OCI-LY7 (cell line): Measurements from ENCODE around the gene NFIA. TPM values are rescaled to one million over a fixed set of nuclear protein-coding genes. Genes with fewer than 3 reads are reported as not detected.

Source experiments
- BruUV-seq: library from RNA; stranded (reverse); fragments of 400-500 nt; replicated peaks from 2 replicates; lab custom pipeline; 2021; lab: Mats Ljungman, UMichigan
- CTCF ChIA-PET: fragments of 300-600 bp; sonication (Branson Sonifier 250); formaldehyde crosslinking; loops from one replicate; lab custom pipeline; 2022; ENCODE audit warnings: antibody characterized with exemption; ENCODE audit not compliant: unreplicated experiment; lab: Charles Lee
- POLR2A ChIA-PET: fragments of 300-600 bp; sonication (Branson Sonifier 250); formaldehyde crosslinking; loops from one replicate; lab custom pipeline; 2022; ENCODE audit warnings: antibody characterized with exemption; lab: Charles Lee
- DNase-seq: peaks from one replicate; pipeline ENCODE4 v3.0.0-alpha.2; 2015; ENCODE audit warnings: low spot score
- H2AFZ ChIP-seq: fragments of 200-600 bp; sonication (generic), shearing (Covaris generic); 2 replicates; pipeline ENCODE4 v1.6.1; 2014; ENCODE audit warnings: mild to moderate bottlenecking, antibody characterized with exemption, low read length, moderate library complexity
- H3K27ac ChIP-seq: fragments of 200-600 bp; sonication (generic); 2 replicates; pipeline ENCODE4 v1.5.1; 2014; ENCODE audit warnings: mixed run types, low read depth, mild to moderate bottlenecking, moderate library complexity, low read length, inconsistent platforms; ENCODE audit not compliant: poor library complexity, severe bottlenecking
- H3K36me3 ChIP-seq: fragments of 200-600 bp; sonication (generic); 2 replicates; pipeline ENCODE4 v1.6.1; 2014; ENCODE audit warnings: mild to moderate bottlenecking, antibody characterized with exemption, low read length, moderate library complexity, mixed read lengths; ENCODE audit not compliant: insufficient read depth
- H3K4me1 ChIP-seq: fragments of 200-600 bp; sonication (generic); 2 replicates; pipeline ENCODE4 v1.5.1; 2014; ENCODE audit warnings: mild to moderate bottlenecking, low read length; ENCODE audit not compliant: insufficient read depth, poor library complexity, severe bottlenecking
- H3K4me2 ChIP-seq: fragments of 200-600 bp; sonication (generic); 2 replicates; pipeline ENCODE4 v1.6.1; 2014; ENCODE audit warnings: mild to moderate bottlenecking, low read length
- H3K4me3 ChIP-seq: fragments of 200-600 bp; sonication (generic); 2 replicates; pipeline ENCODE4 v1.5.1; 2014; ENCODE audit warnings: mild to moderate bottlenecking, low read depth, low read length; ENCODE audit not compliant: poor library complexity, severe bottlenecking
- H3K79me2 ChIP-seq: fragments of 200-600 bp; sonication (generic); 2 replicates; pipeline ENCODE4 v1.6.1; 2016; ENCODE audit warnings: low read depth, mild to moderate bottlenecking, low read length, moderate library complexity, mixed read lengths; ENCODE audit not compliant: insufficient read depth
- H3K9me2 ChIP-seq: fragments of 200-600 bp; sonication (generic); 2 replicates; pipeline ENCODE4 v1.6.1; 2016; ENCODE audit warnings: mild to moderate bottlenecking, low read length, mixed read lengths; ENCODE audit not compliant: insufficient read depth
- H3K9me3 ChIP-seq: fragments of 200-600 bp; sonication (generic); 2 replicates; pipeline ENCODE4 v1.6.1; 2014; ENCODE audit warnings: mild to moderate bottlenecking, mixed run types, low read length, mixed read lengths
- H4K20me1 ChIP-seq: fragments of 200-600 bp; sonication (generic); 2 replicates; pipeline ENCODE4 v1.6.1; 2014; ENCODE audit warnings: mild to moderate bottlenecking, antibody characterized with exemption, low read length, moderate library complexity, mixed read lengths; ENCODE audit not compliant: insufficient read depth
- EZH2phosphoT487 ChIP-seq: fragments of 200-600 bp; sonication (generic); IDR thresholded peaks from 2 replicates; pipeline ENCODE4 v1.6.1; 2018; ENCODE audit warnings: low read depth, borderline replicate concordance, mild to moderate bottlenecking, mixed run types, antibody characterized with exemption, low read length, moderate library complexity, mixed read lengths
- intact Hi-C: fragments of 100-400 bp; cut with micrococcal nuclease; formaldehyde crosslinking; loops from one replicate; pipeline ENCODE4 v1.10.0; 2022; ENCODE audit not compliant: unreplicated experiment
- total RNA-seq, 2 experiments: library from RNA; depleted of rRNA in 1 of 2; stranded (reverse); fragments of >200 nt in 1 of 2; shearing (Covaris generic) in 1 of 2; gene quantifications; 2 replicates each; pipeline ENCODE4 v1.2.3, GENCODE V29; 2014 to 2022
- TF ChIP-seq, protein P1 (sequence below): fragments of 200-600 bp; sonication (generic); conservative IDR thresholded peaks from 2 replicates; pipeline ENCODE4 v1.5.1; 2014; ENCODE audit warnings: mild to moderate bottlenecking, antibody characterized with exemption, low read length, moderate library complexity, mixed read lengths

Gene NFIA
- total RNA-seq, 2 experiments from 2014 or later, result 2.8 to 18.8 TPM

DNA sequence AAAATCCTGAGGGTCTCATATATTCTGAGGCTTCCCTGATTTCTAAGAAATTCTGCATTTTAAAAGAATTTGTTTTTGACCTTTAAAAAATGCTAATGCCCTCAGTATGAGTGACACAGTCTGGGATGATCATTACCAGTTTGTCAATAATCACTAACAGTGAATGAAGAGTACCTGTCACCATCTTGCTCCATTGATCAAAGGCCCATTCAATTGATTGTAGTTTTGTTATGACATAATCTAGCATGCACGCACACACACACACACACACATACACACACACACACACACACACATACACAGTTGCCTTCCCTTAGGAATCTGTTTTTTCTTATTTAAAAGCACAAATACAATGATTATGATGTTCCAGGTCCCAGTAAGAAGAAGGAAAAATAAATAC lies 250.4 kb downstream of the NFIA start:
- ChIA-PET CTCF (no interaction called here), POLR2A (no interaction called here)
- no peak for TF ChIP-seq EZH2phosphoT487
- TF ChIP-seq, protein P1, sequence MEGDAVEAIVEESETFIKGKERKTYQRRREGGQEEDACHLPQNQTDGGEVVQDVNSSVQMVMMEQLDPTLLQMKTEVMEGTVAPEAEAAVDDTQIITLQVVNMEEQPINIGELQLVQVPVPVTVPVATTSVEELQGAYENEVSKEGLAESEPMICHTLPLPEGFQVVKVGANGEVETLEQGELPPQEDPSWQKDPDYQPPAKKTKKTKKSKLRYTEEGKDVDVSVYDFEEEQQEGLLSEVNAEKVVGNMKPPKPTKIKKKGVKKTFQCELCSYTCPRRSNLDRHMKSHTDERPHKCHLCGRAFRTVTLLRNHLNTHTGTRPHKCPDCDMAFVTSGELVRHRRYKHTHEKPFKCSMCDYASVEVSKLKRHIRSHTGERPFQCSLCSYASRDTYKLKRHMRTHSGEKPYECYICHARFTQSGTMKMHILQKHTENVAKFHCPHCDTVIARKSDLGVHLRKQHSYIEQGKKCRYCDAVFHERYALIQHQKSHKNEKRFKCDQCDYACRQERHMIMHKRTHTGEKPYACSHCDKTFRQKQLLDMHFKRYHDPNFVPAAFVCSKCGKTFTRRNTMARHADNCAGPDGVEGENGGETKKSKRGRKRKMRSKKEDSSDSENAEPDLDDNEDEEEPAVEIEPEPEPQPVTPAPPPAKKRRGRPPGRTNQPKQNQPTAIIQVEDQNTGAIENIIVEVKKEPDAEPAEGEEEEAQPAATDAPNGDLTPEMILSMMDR, result no peak
- H3K4me3 ChIP-seq, result no peak overlapping the region
- H3K27ac ChIP-seq, result no peak overlapping the region
- no TSS peak for BruUV-seq
- no peak overlapping the region for H3K4me2 ChIP-seq
- no peak for DNase-seq
- H2AFZ ChIP-seq, result no peak overlapping the region
- H4K20me1 ChIP-seq, result no peaks in the 10 kb centered on the region
- no peaks in the 10 kb centered on the region for H3K4me1 ChIP-seq
- H3K36me3 ChIP-seq, result no peaks in the 10 kb centered on the region
- no peaks in the 10 kb centered on the region for H3K9me3 ChIP-seq
- H3K79me2 ChIP-seq, result no peaks in the 10 kb centered on the region
- intact Hi-C loops, result no loop called here
- H3K9me2 ChIP-seq, result no peaks in the 10 kb centered on the region

- no peak for DNase-seq
- Histone ChIP-seq H3K9me2 (no peaks in the 10 kb centered on the region), H3K4me1 (no peaks in the 10 kb centered on the region), H3K4me2 (no peak overlapping the region), H3K79me2 (no peaks in the 10 kb centered on the region), H3K4me3 (no peak overlapping the region), H3K9me3 (no peaks in the 10 kb centered on the region), H3K27ac (no peak overlapping the region), H3K36me3 (no peaks in the 10 kb centered on the region), H2AFZ (no peak overlapping the region), H4K20me1 (no peaks in the 10 kb centered on the region)
- ChIA-PET CTCF (no interaction called here), POLR2A (interaction anchor here (0.5 to 1.1 kb wide), 2 partner anchors 39 to 390 kb away, joined by 3 read pairs; no protein-coding TSS in a partner anchor)
- intact Hi-C loops, result no loop called here
- TF ChIP-seq, protein P1, result no peak
- TF ChIP-seq EZH2phosphoT487, result no peak
- no TSS peak for BruUV-seq
Observed at GRCh38 chr1:61334718-61335589, 252.6 kb downstream of the NFIA start.

- Histone ChIP-seq H3K27ac (no peak overlapping the region), H4K20me1 (no peaks in the 10 kb centered on the region), H2AFZ (no peak overlapping the region), H3K36me3 (no peaks in the 10 kb centered on the region), H3K9me2 (no peaks in the 10 kb centered on the region), H3K4me2 (no peak overlapping the region), H3K4me3 (no peak overlapping the region), H3K4me1 (no peaks in the 10 kb centered on the region), H3K9me3 (no peaks in the 10 kb centered on the region), H3K79me2 (no peaks in the 10 kb centered on the region)
- TF ChIP-seq, protein P1, result no peak
- TF ChIP-seq EZH2phosphoT487, result no peak
- CTCF ChIA-PET, result no interaction called here
- no TSS peak for BruUV-seq
- no peak for DNase-seq
- intact Hi-C loops, result no loop called here
- POLR2A ChIA-PET, result interaction anchor here (0.9 kb wide), 1 partner anchor 17 kb away, joined by 3 read pairs; no protein-coding TSS in a partner anchor
Observed at GRCh38 chr1:61337037-61337436, 254.7 kb downstream of the NFIA start.
